NCI-H128 (cell line): ENCODE measurements around the gene MRPL50.
A peak's percentile ranks its signal among the peaks of the same experiment; 100 is the strongest.

Source experiments
- DNase-seq: peaks from one replicate; lab custom pipeline; 2025; ENCODE audit not compliant: unreplicated experiment; lab: John Stamatoyannopoulos, UW

Gene MRPL50

DNA sequence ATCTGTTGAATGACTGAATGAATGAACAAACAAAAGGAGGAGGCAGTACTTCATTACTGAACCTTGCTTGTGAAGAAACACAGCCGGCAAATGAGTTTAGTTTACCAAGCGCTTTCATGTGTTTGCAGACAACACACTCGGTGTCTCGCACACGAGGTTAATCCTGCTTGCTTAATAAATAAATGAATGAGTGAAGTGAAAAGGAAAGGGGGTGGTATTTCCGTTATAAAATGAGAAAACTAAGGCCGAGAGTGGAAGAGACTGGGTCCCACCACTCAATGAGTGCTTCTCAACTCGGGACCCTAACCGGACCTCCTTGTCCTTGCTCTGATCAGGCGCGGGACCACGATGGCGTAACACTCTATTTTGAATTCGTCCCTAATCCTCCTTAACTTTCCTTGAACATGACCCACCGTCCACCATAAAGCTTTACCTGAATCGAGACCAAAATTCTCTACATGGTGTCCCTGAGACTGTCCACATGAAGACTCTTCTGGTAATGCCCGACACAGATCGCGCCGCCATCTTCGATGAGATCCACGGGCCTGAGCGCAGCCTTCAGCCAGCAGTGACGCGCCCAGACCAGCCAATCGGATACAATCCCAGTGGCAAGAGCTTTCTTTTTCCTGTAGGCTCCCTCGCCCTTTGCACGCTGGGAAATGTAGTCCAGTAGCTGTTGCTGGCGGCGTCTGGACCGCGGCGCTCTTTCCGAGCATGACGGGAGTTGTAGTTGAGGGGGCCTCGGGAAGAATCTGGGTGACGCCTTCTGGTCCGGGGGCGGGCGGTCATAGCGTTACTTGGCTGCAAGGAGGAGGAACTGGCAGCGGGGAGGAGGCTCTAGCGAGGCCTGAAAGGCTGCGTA is at the start of gene MRPL50, which contains the start of gene ZNF189:
Gene MRPL50 (minus strand): TSS at position 551 of the 862 bp plus-strand sequence. CDS start 26 bp downstream, at position 525.
Gene ZNF189 (plus strand): TSS at position 784 of the 862 bp plus-strand sequence. CDS start 306 bp downstream, outside the sequence.
- peak; percentile 95 for DNase-seq

DNA sequence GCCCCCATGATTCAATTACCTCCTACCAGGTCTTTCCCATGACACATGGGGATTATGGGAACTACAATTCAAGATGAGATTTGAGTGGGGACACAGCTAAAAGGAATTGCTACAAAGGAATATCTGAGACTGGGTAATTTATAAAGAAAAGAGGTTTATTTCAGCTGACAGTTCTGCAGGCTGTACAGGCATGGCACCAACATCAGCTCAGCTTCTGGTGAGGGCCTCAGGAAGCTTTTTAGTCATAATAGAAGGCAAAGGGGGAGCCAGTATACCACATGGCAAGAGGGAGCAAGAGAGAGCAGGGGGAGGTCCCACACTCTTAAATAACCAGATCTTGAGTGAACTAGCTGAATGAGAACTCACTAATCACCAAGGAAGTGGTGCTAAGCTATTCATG is 48.3 kb upstream of the MRPL50 start:
- DNase-seq = no peak

DNA sequence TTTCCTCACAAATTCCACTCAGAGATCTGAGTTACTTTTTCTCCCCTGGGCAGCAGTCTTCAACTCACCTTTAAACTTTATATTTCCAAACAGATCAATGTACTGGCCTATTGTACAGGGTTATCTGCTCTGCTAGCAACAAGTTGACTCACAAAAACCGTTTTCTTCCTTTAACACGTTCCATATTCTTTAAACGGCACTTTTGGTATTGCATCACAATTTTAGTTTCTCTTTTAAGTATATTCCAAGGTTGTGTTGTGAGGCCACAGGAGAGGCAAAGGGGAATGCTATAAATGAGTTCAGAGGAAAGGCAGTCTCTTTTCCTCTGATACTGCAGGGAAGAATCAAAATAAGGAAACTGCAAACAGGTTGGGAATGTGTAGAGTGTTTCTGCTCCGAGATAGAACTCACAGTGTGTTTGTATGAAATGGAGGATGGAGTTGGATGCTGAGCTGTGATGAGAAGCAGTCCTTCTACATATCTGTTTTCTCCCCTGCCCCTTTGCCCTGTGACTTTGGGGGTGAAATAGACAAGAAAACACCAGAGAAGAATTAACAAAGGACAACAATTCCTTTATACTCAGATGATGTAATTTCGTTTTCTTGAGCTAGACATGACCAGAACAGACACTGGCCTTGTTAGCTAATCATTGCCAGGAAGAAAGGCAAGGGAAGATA is 47.1 kb upstream of the MRPL50 start:
- no peak for DNase-seq

DNA sequence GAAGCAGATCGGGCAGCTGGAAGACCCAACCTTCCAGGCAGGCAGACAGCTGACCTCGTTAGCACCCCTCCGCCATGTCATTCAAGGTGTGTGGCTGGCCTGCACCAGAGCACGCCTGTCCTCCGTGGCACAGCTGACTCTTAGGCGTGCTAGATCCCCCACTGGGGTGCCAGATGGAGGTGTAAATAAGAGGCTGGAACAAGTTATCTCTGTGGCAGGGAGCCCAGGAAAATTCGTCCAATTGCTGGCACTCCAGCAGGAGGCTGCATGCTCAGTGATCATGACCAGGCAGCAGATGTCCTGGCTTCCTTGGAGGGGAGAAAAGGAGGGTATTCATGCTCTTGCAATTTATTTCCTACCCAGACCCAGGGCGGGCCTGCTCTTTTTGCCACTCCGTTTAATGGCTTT is 45.0 kb upstream of the MRPL50 start:
- peak; percentile 34 for DNase-seq

DNA sequence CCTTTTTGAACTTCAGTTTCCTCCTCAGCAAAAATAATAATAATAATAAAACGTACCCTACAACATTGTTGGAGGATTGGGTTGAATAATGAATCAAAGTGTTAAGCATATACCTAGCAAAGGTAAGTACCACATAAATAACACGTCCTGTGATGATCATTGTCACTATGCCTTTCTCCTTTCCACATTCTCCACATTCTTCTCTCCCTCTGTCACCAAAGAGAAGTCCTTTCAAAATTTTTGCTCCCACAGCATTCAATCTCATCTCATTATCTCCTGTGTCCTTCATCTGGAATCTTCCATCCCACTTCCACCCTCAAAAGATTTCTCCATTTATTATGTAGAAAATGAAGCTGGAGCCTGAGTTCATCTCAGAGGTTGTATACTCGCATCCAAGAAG is 44.3 kb upstream of the MRPL50 start:
- no peak for DNase-seq

DNA sequence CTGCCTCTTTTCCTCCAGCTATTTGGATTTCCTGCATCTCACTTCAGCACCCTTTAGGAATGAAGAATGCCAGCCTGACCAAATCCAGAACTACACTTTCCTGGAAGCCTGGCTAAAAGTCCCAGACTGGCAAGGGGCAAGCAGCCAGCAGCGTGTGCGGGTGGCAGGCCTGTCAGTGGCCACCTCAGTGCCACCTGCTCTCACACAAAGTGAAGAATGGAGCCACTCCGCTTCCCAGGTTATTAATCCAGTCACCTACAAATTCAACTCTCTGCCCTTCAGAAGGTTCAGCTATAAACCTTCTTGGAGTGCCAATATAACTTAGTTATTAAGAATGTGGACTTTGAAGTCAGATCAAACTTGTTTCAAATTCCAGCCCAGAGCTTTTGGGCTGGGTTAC is 43.9 kb upstream of the MRPL50 start:
- DNase-seq = no peak

DNA sequence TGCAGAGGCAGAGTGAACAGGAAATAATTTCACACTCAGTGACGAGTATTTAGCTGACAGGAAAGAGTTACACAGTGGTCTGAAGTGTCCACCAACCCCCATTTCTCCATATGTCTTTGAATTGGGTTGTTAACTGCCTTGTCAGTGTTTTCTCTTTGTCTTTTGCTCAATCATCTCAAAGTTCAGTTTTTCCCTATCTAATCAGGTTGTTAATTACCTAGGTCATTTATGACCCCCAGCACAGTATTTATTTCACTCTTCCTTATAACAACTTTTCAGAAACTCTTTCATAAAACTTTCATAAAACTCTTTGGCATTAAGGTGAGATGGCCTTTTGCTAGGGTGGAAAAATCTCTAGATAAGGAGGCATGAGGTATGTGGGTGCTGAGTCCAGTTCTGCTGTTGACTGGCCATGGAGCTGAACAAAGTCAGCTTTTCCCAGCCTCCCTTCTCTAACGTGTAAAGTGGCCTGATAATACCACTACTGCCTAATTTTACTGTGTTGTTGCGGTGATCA is 42.4 kb upstream of the MRPL50 start:
- DNase-seq = no peak

DNA sequence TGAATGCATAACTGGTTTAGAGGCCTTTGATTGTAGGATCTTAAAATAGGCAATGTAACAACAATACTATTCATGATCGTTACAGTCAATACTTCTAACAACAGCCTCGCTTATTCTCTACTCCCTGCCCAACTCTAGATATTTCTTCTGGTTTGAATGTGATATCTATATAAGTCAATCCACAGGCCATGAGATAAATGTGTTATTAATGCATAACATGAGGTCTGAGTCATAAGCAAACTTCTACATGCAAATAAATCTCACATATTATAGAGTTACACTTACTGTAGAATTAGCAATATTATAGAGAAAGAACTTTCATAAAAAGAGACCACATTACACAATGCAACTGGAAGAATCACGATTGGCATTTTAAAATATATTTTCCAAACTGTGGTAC is 40.1 kb upstream of the MRPL50 start:
- no peak for DNase-seq

DNA sequence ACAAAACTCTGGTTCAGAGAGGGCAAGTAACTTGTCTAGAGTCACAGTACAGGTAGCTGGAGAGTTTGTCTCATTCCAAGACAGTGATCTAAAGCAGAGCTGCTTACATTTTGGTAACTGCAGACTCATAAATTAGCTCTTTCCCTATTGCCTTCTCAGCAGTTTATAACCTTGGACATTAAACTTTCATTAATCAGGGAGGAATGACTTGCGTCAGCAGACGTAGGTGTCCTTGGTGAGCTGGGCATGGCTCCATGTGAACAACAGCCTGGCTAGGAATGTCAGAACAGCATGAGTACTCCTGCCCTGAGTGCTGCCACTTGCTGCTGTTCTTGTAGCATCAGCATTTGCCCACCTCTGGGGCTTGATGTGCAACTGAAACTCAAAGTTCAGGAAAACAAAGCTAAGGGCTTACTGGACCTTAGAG is 39.4 kb upstream of the MRPL50 start:
- DNase-seq = no peak

DNA sequence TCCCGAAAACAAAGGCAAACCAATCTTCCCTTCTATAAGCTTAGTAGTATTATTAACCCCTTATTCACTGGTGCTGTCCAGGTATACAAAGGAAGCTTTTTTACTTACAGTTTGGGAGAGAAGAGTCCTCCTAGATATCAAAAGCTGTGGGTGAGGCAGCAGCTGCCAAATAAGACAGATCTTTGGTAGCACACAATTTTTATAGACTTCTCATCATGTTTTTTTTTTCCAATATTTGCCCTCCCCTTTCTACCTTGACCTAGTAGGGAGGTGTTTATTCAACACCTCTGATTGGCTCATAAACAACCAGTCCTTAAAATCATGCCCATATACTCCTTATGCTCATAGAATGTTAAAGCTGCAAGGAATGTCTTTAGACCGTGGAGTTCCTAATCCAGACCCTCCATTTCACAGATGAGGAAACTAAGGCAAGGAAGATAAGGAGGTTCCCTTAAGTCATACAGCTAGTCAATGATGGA is 37.2 kb upstream of the MRPL50 start, which contains the start of gene ALDOB:
Gene ALDOB (minus strand): TSS at position 174 of the 479 bp plus-strand sequence. CDS start 4,887 bp downstream, outside the sequence.
- DNase-seq = no peak

DNA sequence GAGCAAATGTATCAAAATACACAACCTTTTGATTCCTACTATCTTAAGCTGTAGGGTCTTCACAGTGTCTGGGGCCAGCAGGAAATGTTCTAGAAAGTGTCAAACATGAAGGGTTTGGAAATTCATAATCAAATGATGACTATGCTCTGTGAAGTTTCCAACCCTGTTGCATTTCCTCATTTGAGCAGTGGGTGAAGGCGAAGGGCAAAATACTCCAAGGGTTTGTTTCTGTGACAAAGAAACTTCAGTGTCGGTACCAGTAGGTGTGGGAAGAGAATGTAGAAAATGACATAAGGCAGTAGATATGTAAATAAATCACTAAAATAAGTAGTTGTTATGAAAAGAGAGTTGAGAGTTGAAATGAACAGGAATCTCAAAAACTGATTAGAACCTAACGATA is 36.6 kb upstream of the MRPL50 start:
- no peak for DNase-seq

DNA sequence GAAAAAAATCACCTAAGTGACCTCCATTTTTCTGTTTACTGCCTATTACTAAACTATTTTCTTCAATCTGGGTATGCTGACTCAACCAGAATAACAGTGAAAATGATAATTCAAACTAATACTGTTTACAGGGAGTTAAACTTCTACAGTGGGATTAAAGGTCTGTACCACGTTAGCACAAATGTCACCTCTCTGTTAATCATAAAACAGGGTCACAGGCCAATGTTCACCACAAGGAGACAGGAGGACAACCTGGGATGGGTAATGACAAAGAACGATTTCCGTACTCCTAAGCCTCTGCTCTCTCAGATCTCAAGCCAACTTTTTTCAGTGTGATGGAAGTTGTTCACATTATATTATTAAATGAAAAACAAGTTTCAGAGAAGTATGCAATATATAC is 34.8 kb upstream of the MRPL50 start:
- no peak for DNase-seq

DNA sequence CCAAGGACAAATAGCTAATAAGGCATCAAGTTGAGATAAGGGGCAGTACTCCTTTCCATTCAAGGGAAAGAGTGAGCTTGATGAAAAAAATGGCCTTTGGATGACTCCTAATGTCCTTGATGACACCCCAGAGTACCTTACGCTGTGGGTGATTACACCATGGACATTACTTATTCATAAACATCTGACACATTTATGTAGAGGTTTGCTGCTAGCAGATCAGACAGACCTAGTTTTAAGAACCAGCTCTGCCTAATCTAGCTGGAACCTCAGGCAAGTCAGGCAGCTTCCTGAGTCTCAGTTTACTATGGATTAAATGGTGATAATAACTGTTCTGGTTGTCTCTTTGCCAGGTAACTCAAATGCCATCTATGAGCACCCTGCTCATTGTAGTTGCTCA is 34.3 kb upstream of the MRPL50 start:
- no peak for DNase-seq

DNA sequence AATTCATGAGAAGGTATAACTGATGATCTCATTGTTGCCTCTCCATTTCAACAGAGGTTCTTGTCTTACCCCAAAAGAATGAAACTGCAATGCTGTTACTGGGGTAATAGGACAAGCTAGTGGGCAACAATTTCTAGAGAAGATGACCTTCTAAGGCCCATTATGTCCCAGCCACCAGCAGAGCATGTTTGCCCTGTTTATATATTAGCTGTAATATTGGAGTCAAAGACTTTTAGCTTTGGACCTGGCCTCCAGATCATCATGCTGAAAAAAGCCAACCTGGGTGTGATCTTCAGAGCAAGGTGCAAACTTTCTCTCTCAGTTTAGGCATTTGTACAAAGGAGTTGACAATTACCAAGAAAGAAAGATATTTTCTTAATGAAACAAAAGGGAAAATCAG is 33.8 kb upstream of the MRPL50 start:
- no peak for DNase-seq

DNA sequence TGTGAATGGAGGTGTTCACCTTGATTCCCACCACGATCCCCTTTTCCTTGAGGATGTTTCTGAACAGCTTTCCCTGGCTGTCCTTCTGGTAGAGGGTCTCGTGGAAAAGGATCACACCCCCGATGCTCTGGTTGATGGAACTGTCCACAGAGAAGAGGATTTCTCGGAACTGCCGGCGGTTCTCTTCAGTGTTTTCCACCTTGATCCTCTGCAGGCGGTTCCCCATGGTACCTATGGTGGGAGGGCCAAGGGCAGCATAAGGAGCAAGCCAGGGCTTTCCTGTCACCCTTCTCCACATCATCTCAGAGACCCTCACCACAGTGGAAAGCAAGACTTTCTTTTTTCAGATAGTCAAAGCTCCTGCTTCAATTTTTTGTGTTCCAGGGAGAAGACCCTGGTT is 31.3 kb upstream of the MRPL50 start:
- no peak for DNase-seq

DNA sequence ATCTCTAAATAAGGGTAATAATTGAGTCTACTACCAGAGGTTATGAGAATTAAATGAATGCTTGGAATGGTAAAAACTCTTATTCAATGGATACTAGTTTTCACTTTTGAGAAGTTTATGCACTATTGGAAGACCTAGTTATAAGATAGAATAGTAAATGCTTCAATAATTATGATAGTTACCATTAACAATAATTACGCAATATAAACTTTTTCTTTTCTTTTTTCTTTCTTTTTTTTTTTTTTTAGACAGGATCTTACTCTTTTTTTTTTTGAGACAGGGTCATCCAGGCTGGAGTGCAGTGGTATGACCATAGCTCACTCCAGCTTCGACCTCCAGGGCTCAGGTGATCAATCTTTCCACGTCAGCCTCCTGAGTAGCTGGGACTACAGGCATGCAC is 30.5 kb upstream of the MRPL50 start:
- DNase-seq = no peak

DNA sequence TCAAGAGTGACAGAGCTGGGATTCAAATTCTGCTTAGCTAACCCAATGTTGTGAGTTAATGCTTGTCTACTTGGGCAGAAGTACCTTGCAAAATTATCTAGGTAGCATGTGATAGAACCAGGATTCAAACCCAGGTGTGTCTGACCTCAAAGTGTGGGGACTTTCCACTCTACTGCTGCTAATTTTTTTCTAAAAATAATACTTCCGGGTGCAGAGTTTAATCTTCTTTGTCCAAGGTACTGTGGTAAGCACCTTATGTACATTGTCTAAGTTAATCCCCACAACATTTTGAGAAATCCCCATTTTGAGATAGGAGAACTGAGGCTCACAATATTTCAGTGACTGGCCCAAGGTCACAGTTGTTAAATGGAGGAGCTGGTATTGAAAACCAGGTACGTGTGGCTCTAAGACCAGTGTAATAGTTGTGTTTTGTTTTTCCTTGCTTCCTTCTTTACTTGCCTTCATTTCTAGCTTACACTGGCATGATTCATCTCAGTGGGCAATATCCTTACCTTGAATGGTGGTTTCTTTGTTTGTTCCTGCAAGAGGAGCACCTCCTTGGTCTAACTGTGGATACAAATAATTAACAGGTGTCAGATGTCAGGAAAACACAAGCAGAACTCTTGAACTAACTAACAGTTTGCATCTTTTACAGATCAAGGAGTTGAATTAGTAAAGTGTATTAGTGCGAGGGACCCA is 29.7 kb upstream of the MRPL50 start:
- no peak for DNase-seq

DNA sequence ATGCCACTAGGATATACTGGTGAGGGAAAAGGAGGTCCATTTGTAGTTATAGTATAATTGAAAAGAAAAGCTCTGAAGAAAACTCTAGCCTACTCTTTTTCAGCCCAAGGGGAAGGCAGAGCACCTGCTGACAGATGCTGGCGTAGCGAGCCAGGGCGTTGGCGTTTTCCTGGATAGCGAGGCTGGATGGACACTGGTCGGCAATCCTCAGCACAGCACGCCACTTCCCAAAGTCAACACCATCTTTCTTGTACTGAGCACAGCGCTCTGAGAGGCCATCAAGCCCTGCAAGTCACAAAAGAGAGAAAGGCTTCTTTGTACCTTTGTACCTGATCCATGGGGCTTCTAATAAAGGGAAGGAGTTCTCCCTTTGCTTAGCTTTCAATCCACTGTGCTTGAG is 28.9 kb upstream of the MRPL50 start:
- DNase-seq = no peak

DNA sequence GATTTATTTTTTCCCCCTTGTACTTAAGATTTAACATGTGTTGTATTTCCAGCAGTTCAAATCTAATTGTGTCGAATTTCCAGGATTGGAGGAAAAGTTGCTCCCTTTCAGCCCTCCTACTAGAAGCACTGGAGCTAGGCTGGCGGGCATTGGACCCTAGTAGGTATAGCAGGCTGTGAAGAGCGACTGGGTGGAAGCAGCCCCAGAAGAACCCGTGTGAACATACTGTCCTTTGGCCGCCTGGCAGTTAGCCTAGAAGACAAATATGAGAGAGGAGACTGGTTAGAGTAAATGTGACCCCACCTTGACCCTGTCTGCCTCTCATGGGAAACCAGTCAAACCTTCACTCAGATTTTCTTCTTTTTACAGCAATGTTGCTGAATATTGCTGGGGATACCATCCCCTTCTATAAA is 23.2 kb upstream of the MRPL50 start:
- DNase-seq = no peak

DNA sequence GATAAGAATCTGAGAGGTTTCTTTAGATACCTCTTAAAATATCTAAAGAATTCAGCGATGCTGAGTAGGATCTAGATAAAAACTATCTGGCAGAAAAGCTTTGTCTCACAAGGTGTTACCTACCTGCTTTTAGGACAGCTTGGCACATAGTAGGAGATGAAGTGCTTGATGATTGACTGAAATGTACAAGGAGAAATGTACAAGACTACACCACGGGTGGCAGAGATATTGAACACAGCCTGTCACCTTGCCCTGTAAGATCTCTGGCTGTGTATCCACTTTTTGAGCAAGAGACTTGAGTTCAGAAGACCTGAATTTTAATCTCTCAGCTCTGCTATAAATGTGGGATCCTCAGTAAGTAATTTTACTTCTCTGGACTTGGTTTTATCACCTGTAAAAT is 21.4 kb upstream of the MRPL50 start:
- no peak for DNase-seq
